ENCODE results near the gene DACT2.

- TF ChIP-seq PATZ1 (CRISPR knock-in tag; IDR thresholded peaks at IDR 0.05; ENCODE audit: borderline replicate concordance) (no peak), ISL1 (CRISPR knock-in tag; IDR thresholded peaks at IDR 0.05) (no peak), POU6F1 (CRISPR knock-in tag; IDR thresholded peaks at IDR 0.05; ENCODE audit: borderline replicate concordance, low read depth) (no peak), ZFP3 (CRISPR knock-in tag; IDR thresholded peaks at IDR 0.05) (no peak), TCF4 (CRISPR knock-in tag; IDR thresholded peaks at IDR 0.05; ENCODE audit: borderline replicate concordance) (no peak), ZNF70 (CRISPR knock-in tag; IDR thresholded peaks at IDR 0.05) (no peak), TSHZ2 (CRISPR knock-in tag; IDR thresholded peaks at IDR 0.05) (no peak), CSDC2 (CRISPR knock-in tag; IDR thresholded peaks at IDR 0.05) (no peak), ARNTL (CRISPR knock-in tag; IDR thresholded peaks at IDR 0.05; ENCODE audit: borderline replicate concordance, low read depth) (no peak), ZFP30 (CRISPR knock-in tag; IDR thresholded peaks at IDR 0.05) (no peak), OSR1 (CRISPR knock-in tag; IDR thresholded peaks at IDR 0.05) (no peak), ZNF8 (CRISPR knock-in tag; IDR thresholded peaks at IDR 0.05) (no peak), RARB (CRISPR knock-in tag; IDR thresholded peaks at IDR 0.05) (no peak)
Measured at GRCh38 chr6:168347053-168347452, 27.5 kb upstream of the DACT2 start.
